GM18867 (cell line): ENCODE results near the gene TAP1.
"Not testable (repeated sequence)": the region's sequence is repeated elsewhere in the genome, so short reads cannot be mapped to it uniquely, and the experiment has no call there.

ENCODE experiments used
- ATAC-seq: cut with Tn5 transposase; IDR thresholded peaks from one replicate; pipeline ENCODE4 v1.9.1; 2021; ENCODE audit warnings: mild to moderate bottlenecking, moderate library complexity; ENCODE audit not compliant: unreplicated experiment

TAP1 gene

GRCh38 chr6:32853541-32854375 is at the start of gene TAP1, which contains the start of gene PSMB9:
Gene TAP1, minus strand, starts transcription at chr6:32853704. Its CDS starts 68 bp downstream, at chr6:32853636.
Gene PSMB9, plus strand, starts transcription at chr6:32854192. Its CDS starts 38 bp downstream, at chr6:32854230.
- ATAC-seq: peak; percentile 73

DNA sequence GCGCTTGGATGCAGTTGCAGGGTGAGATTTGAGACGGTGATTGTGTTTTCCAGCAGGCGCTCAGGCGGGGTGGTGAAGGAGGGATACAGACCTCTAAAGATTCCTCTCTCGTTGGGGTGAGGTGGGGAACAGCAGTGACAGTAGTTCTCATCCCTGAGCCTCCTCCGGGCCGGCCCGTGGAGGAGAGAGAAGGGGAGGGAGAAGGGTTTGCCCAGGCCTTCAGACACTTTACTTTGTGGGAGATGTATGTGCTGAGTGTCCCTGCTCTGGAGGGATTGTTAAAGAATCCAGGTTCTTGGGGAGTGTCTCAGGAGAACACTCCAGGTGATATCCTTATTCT is 41.5 kb upstream of the TAP1 start:
- ATAC-seq: no peak

DNA sequence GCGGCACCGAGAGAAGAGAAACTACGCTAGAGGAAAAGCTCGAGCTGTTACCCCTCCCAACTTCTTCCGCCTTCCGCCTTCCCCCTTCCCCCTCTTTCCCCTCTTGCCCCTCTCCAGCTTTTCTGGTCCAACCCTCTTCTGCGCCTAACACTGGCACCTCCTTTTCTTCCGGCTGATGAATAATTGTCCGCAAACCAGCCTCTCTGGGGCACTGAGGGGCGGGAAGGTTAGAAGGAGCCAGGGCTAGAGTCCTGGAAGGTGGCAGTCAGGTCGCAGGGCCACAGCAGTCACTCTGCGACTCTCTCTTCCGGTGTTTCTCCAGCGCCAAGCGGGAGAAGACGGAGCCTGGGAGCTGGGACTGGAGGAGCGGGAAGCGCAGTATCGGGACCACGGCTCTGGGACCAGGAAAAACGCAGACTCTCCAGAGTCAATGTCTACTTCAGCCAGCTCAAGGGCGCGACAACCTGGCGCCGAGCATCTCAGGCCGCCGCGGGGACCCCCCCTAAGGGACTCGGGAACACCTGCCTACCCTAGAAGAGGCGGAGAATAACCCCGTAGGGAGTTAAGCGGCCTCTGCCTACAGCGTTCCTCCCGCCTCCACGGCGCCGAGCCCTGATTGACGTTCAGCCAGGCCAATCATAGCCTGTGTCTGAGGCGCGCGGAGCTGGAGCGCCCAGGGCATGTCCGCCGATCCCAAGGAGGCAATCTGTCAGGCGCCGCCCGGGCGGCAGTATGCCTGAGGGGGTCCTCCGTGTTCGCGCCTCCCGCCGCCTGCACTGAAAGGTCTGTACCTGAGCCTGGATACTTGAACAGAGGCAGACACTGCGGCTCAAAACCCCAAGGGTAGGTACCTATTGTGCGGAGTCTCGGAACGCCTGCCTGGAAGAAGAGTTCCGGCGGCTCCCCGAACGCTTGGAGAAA is 40.8 kb upstream of the TAP1 start:
- ATAC-seq: peak; percentile 97

DNA sequence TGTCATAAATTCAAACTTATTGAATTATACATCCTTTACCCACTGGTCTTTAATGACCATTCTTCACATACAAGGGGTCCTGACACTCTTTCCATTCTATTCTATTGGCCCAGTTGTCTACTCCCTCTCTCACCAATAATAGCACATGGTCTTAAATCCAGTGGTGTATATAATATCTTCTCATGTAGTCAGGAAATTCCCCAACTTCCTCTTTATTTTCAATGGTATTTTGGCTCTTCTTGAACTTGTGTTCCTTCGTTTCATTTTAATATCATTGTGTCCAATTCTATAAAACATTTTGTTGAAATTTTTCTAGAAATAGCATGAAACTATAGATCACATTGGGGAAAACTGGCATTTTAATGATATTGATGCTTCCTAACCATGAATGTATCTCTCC is 37.3 kb upstream of the TAP1 start:
- no peak for ATAC-seq

GRCh38 chr6:32889533-32889932 is 36.0 kb upstream of the TAP1 start:
- ATAC-seq: no peak

DNA sequence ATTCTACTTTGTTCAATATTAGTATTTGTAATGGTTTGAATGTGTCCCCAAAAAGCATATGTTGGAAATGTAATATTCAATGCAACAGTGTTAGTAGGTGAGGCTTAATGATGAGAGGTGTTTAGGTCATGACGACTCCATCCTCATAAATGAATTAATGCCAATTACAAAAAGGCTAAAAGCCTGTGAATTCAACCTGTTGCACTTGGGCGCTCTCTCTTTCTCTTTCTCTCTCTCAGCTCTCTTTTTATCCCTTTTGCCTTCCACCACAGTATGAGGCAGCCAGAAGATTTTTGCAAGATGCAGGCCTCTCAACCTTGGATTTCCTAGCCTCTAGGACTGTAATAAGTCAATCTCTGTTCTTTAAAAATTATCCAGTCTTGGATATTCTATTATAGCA is 35.1 kb upstream of the TAP1 start:
- ATAC-seq: no peak

- ATAC-seq: no peak
These were observed 34.1 kb upstream of the TAP1 start for GRCh38 chr6:32887616-32888015.

DNA sequence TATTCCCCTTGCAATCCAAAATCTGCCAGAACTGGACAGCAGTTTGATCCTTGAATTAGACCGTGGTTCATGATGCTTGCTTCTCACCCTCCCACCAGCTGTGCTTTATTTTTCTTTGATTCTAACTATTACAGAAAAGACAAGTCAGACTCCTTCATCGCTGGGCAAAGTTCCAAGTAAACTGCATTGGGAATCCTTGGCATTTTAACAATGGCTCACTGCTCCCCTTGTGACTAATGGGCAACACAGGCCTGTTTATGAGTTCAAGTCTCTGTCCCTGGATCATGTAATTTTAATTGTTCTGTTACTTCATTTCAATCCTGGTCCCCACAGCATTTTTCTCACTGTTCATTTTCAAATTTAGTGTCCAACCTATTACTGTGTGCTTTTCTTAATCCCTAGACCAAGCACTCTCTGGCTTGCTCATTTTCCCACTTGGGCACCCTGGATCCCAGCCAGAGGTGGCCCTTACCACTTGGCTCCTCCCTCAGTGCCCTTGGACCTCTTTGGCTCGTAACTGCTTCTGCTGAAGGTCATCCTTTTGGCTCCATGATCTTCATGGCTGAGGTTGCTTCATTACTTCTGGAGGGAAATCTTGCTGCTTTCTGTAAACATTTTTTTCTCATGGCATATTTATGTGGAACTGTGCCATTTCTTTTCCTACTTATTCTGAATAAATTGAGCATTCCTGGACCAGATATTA is 33.3 kb upstream of the TAP1 start:
- no peak for ATAC-seq

DNA sequence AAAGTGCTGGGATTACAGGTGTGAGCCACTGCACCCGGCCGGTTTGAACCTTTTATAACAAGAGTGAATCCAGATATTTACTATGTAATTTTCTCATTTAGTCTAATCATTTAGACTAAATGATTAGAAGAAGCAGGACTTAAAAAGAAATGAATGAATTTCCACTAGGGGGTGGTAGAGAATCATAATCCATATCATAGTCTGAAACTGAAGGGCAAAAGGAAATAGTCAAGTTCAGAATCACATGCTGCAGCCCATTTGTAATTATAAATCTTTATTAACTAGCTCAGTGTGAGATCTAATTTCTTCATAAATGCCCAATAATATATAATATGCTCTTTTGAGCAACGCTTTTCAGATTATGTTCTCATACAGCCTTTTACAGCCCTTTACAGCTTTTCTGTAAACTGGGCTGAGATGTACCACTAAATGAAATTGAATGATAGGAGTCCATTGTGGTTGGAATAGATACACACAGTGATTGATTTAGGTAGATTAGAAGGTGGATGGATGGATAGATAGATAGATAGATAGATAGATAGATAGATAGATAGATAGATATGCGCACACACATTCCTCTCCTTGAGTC is 32.3 kb upstream of the TAP1 start:
- no peak for ATAC-seq

- ATAC-seq: no peak
These were observed 30.3 kb upstream of the TAP1 start for GRCh38 chr6:32883789-32884188.

- no peak for ATAC-seq
These were observed 29.4 kb upstream of the TAP1 start for GRCh38 chr6:32882879-32883250.

DNA sequence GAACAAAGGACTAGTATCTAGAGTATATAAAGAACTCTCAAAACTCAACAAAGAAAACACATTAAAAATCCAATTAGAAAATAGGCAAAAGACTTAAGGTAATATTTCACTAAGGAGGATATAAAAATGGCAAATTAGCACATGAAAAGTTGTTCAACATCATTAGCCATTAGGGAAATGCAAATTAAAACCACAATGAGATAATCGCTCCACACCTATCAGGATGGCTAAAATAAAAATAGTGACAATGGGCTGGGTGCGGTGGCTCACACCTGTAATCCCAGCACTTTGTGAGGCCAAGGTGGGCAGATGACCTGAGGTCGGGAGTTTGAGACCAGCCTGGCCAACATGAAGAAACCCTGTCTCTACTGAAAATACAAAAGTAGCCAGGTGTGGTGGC is 27.5 kb upstream of the TAP1 start:
- not testable (repeated sequence) for ATAC-seq

GRCh38 chr6:32879691-32880090 is 26.2 kb upstream of the TAP1 start:
- ATAC-seq: no peak

DNA sequence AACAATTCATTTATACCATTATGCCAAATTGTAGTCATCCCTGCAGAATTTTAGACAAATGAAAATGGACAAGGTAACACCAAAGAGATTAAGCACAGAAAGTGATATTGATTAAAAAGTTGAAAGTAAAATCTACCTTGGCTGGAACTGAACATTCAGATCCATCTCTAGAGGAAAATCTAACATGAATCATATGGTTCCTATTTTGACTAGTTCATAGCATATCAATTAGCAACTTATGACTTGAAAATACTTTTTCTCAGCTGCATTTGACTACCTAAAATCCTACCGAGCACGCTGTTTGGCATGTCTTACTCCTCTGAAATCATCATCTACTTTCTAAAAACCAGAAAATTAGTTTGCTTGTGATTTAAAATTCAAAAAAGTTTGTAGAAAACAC is 23.1 kb upstream of the TAP1 start:
- ATAC-seq: no peak

DNA sequence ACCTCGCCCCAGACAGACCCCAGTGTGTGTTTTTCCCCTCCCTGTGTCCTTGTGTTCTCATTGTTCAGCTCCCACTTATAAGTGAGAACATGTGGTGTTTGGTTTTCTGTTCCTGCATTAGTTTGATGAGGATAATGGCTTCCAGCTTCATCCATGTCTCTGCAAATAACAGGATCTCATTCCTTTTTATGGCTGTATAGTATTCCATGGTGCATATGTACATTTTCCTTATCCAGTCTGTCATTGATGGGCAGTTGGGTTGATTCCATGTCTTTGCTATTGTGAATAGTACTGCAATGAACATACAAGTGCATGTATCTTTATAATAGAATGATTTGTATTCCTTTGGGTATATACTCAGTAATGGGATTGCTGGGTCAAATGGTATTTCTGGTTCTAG is 20.4 kb upstream of the TAP1 start:
- not testable (repeated sequence) for ATAC-seq

GRCh38 chr6:32868257-32868788 is 14.8 kb upstream of the TAP1 start:
- ATAC-seq: no peak

- ATAC-seq: no peak
These were observed 14.2 kb upstream of the TAP1 start for GRCh38 chr6:32867554-32868256.

GRCh38 chr6:32867022-32867477 is 13.5 kb upstream of the TAP1 start:
- no peak for ATAC-seq

DNA sequence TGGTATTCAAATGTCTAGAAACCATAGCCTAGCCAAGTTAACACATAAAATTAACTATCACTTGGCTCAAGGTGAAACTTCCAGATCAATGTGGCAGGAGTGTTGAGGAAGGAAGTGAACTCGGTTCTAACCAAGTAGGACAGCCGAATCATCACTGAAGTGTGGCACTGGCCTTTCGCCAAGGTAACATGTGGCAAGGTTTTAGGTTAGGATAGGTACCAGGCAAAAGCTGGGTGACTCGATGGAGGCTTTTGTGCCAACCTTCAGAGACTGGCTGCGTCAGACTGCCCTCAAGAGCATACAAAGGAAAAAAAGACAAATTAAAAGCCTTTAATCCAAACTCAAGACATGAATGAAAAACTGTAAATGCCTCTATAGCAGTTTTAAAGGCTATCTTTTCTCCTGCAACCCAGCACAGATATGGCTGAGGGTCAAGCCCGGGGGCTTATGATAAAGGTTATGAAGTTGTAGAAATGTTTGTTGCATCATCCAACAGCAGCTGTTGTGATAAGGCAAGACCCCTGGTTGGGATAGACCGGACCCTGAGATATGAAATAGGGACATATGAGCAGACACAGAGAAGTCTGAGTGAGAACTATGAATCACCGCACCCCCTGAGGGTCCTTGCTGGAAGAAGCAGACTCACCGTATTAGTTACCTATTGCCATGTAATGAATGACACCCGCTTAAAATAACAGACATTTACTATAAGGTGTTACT is 12.4 kb upstream of the TAP1 start:
- ATAC-seq: no peak
